K562 (cell line): ENCODE data around the gene KCNIP2. TPM values are rescaled to one million over a fixed set of nuclear protein-coding genes. Genes with fewer than 3 reads are reported as not detected.

ENCODE experiments used
- AFF4 ChIP-seq: sonication (generic); formaldehyde crosslinking; IDR thresholded peaks from 2 replicates; pipeline ENCODE4 v1.8.0; 2023; ENCODE audit warnings: mild to moderate bottlenecking, missing genetic modification reagents
- ATF1 ChIP-seq, 2 experiments: fragments of 450-650 bp in 1 of 2; IDR thresholded peaks; 2 replicates each; pipeline ENCODE4 v1.6.1; 2016; ENCODE audit warnings: missing compliant biosample characterization in 1 of 2, missing genetic modification characterization in 1 of 2
- BRCA1 ChIP-seq, 2 experiments: fragments of 450-650 bp in 1 of 2; sonication (generic) in 1 of 2; formaldehyde crosslinking in 1 of 2; IDR thresholded peaks; 2 replicates each; pipeline versions ENCODE4 v1.5.0 to v1.6.1; 2017 to 2020; ENCODE audit warnings: mild to moderate bottlenecking in 1 of 2, missing genetic modification reagents in 1 of 2
- CBFA2T3 ChIP-seq: fragments of 450-650 bp; IDR thresholded peaks from 2 replicates; pipeline ENCODE4 v1.6.1; 2017
- FOSL1 ChIP-seq: fragments of 200-800 bp; sonication (Bioruptor generic); conservative IDR thresholded peaks from 2 replicates; pipeline ENCODE4 v1.6.1; 2016; ENCODE audit warnings: missing genetic modification characterization, missing compliant biosample characterization
- FOXJ2 ChIP-seq: fragments of 200-800 bp; sonication (Bioruptor generic); IDR thresholded peaks from 2 replicates; pipeline ENCODE4 v1.6.1; 2016; ENCODE audit warnings: missing genetic modification characterization, missing compliant biosample characterization
- HDAC1 ChIP-seq, 2 experiments: fragments of 450-650 bp; IDR thresholded peaks; 2 replicates each; pipeline ENCODE4 v1.6.1; 2016 to 2017; ENCODE audit warnings: inconsistent platforms in 1 of 2, mild to moderate bottlenecking in 1 of 2, moderate library complexity in 1 of 2
- HLTF ChIP-seq: fragments of 450-650 bp; IDR thresholded peaks from 2 replicates; pipeline ENCODE4 v1.6.1; 2016
- MAX ChIP-seq: sonication (generic); formaldehyde crosslinking; IDR thresholded peaks from 2 replicates; pipeline ENCODE4 v1.9.0; 2022; ENCODE audit warnings: mild to moderate bottlenecking, missing genetic modification reagents
- NCOA1 ChIP-seq: fragments of 450-650 bp; IDR thresholded peaks from 2 replicates; pipeline ENCODE4 v1.6.1; 2016; ENCODE audit warnings: low read depth
- SETDB1 ChIP-seq: IDR thresholded peaks from one replicate; pipeline ENCODE4 v1.6.1; 2012; ENCODE audit warnings: low read length, control low read depth, inconsistent platforms
- SOX6 ChIP-seq: fragments of 450-650 bp; IDR thresholded peaks from 2 replicates; pipeline ENCODE4 v1.6.1; 2014; ENCODE audit warnings: mild to moderate bottlenecking
- SUPT5H ChIP-seq: fragments of 450-650 bp; IDR thresholded peaks from 2 replicates; pipeline ENCODE4 v1.6.1; 2016
- TFAP4 ChIP-seq: sonication (generic); formaldehyde crosslinking; IDR thresholded peaks from 2 replicates; pipeline ENCODE4 v1.8.0; 2022; ENCODE audit warnings: missing genetic modification reagents, mild to moderate bottlenecking, moderate library complexity, borderline replicate concordance
- ZBTB17 ChIP-seq: fragments of 450-650 bp; formaldehyde crosslinking; IDR thresholded peaks from 2 replicates; pipeline ENCODE4 v1.4.0; 2020; ENCODE audit warnings: mild to moderate bottlenecking
- ZNF431 ChIP-seq: sonication (generic); formaldehyde crosslinking; IDR thresholded peaks from 2 replicates; pipeline ENCODE4 v1.8.0; 2022; ENCODE audit warnings: mild to moderate bottlenecking, missing genetic modification reagents
- polyA plus RNA-seq, 8 experiments: library from polyadenylated mRNA; depleted of rRNA in 4 of 8; stranded (reverse) in 5 of 8; unstranded in 3 of 8; fragments of >200 nt; fragmentation: Nextera tagmentation in 2 of 8; fragmentation: Illumina TruSeq in 1 of 8; extraction: Ambion mirVana in 2 of 8; extraction: Trizol in 1 of 8; gene quantifications; 2 replicates each; pipeline versions ENCODE4 v1.2.1 to v1.2.3, GENCODE V29; 2011 to 2014; ENCODE audit warnings: inconsistent platforms in 1 of 8, missing spikeins in 1 of 8
- total RNA-seq, 7 experiments: library from RNA; depleted of rRNA in 6 of 7; stranded (reverse); fragments of >200 nt in 6 of 7; fragmentation: Illumina TruSeq in 2 of 7; extraction: Trizol in 2 of 7; gene quantifications; 2 replicates each; pipeline versions ENCODE4 v1.2.1 to v1.2.3, GENCODE V29; 2011 to 2021; ENCODE audit warnings: low replicate concordance in 1 of 7
- TF ChIP-seq, protein P1 (sequence below): fragments of 450-650 bp; IDR thresholded peaks from 2 replicates; pipeline ENCODE4 v1.6.1; 2016
- TF ChIP-seq, protein P2 (sequence below), 2 experiments: IDR thresholded peaks in 1 of 2; conservative IDR thresholded peaks in 1 of 2; 2 replicates each; pipeline ENCODE4 v1.6.1; 2016; ENCODE audit warnings: low read depth in 2 of 2, mild to moderate bottlenecking in 1 of 2, missing compliant biosample characterization in 1 of 2, missing genetic modification characterization in 1 of 2, moderate library complexity in 1 of 2

KCNIP2 gene
- total and polyA plus RNA-seq, 9 of the 15 experiments (the other 6 are each of a cell fraction or from before 2014, with no cell fraction given) = 2.5 to 7.6 (median 4.1) TPM

DNA sequence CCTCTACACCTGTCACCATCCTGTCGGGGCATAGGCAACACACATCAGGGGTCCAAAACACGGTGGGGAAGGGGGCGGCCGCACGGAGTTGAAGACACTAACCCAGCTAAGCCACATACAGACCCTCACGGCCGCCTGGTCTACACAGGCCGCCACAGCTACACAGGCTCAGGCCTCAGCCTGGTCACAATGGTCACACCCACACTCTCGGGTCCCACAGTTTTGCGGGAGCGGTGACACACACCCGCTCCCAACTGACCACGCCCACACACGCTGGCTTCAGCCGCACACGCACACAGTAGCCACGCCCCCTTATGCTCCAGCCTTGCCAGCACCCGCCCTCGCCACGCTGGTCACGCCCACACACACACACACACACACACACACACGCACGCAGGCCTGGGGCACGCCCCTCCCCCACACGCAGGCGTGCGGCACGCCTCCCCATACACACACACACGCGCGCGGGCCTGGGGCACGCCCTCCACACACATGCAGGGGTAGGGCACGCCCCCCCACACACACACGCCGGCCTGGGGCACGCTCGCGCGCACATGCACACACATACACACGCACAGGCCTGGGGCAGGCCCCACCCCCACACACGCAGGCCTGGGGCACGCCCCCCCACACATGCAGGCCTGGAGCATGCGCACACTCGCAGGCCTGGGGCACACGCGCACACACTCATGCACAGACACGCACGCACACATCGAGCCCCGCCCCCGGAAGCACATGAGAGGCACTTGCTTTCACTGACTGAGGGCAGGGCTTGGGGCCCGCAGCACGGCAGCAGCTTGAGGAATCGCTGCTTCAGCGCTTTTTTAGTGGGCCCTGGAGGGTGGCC, 13.1 kb downstream of the KCNIP2 start (continued):
- TF ChIP-seq SOX6 = peak; percentile 79
- no peak for TF ChIP-seq BRCA1 (IDR thresholded peaks at IDR 0.05)
- no peak for TF ChIP-seq BRCA1 (CRISPR knock-in tag; IDR thresholded peaks at IDR 0.05)
- peak; percentile 85 for TF ChIP-seq HLTF
- TF ChIP-seq, protein P1, sequence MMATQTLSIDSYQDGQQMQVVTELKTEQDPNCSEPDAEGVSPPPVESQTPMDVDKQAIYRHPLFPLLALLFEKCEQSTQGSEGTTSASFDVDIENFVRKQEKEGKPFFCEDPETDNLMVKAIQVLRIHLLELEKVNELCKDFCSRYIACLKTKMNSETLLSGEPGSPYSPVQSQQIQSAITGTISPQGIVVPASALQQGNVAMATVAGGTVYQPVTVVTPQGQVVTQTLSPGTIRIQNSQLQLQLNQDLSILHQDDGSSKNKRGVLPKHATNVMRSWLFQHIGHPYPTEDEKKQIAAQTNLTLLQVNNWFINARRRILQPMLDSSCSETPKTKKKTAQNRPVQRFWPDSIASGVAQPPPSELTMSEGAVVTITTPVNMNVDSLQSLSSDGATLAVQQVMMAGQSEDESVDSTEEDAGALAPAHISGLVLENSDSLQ = 0 out of 2 replicates have a peak, but pooled peaks have one; percentile 14
- peak; percentile 86 for TF ChIP-seq AFF4 (CRISPR knock-in tag)
- peak; percentile 38; the same call in 1 of the 2 replicates for TF ChIP-seq FOXJ2 (tag)
- TF ChIP-seq ATF1 (CRISPR knock-in tag; IDR thresholded peaks at IDR 0.05) = 0 out of 2 replicates have a peak, but pooled peaks have one; percentile 33
- TF ChIP-seq ATF1 (tag; IDR thresholded peaks at IDR 0.05) = peak; percentile 93
- TF ChIP-seq ZNF431 (CRISPR knock-in tag) = 0 out of 2 replicates have a peak, but pooled peaks have one; percentile 17
- peak; percentile 43; the same call in 1 of the 2 replicates for TF ChIP-seq CBFA2T3
- peak; percentile 96 for TF ChIP-seq MAX
- peak; percentile 55; the same call in 1 of the 2 replicates for TF ChIP-seq NCOA1
- TF ChIP-seq ZBTB17 (CRISPR knock-in tag) = peak; percentile 38; the same call in 1 of the 2 replicates
- TF ChIP-seq FOSL1 (tag) = 0 out of 2 replicates have a peak, but pooled peaks have one; percentile 38
- peak; percentile 87 for TF ChIP-seq TFAP4
- peak; percentile 56 for TF ChIP-seq SUPT5H
- TF ChIP-seq, protein P2, sequence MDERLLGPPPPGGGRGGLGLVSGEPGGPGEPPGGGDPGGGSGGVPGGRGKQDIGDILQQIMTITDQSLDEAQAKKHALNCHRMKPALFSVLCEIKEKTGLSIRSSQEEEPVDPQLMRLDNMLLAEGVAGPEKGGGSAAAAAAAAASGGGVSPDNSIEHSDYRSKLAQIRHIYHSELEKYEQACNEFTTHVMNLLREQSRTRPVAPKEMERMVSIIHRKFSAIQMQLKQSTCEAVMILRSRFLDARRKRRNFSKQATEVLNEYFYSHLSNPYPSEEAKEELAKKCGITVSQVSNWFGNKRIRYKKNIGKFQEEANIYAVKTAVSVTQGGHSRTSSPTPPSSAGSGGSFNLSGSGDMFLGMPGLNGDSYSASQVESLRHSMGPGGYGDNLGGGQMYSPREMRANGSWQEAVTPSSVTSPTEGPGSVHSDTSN (CRISPR knock-in tag; IDR thresholded peaks at IDR 0.05; ENCODE audit: low read depth) = no peak
- TF ChIP-seq, protein P2 (tag; conservative IDR thresholded peaks at IDR 0.05; ENCODE audit: low read depth) = no peak
- peak in 1 of 2 experiments; percentile 99; a peak in 3 of 4 replicates for TF ChIP-seq HDAC1 (IDR thresholded peaks at IDR 0.05)
- TF ChIP-seq SETDB1 = no peak
